H9 (cell line): ENCODE data around the gene RBBP4. TPM values are rescaled to one million over a fixed set of nuclear protein-coding genes. Genes with fewer than 3 reads are reported as not detected.

Experiments
- DNase-seq: peaks from one replicate; pipeline ENCODE4 v3.0.0-alpha.2; 2017
- H2AFZ ChIP-seq: one replicate; pipeline ENCODE4 v1.6.1; 2013; ENCODE audit warnings: mild to moderate bottlenecking, low read length, control low read depth, moderate library complexity
- H2AK5ac ChIP-seq: 2 replicates; pipeline ENCODE4 v1.6.1; 2013; ENCODE audit warnings: low read length, control low read depth, mixed read lengths; ENCODE audit not compliant: insufficient read length
- H2BK120ac ChIP-seq: one replicate; pipeline ENCODE4 v1.6.1; 2013; ENCODE audit warnings: low read depth, mild to moderate bottlenecking, low read length, control low read depth, inconsistent platforms; ENCODE audit not compliant: poor library complexity, severe bottlenecking
- H2BK12ac ChIP-seq: 2 replicates; pipeline ENCODE4 v1.6.1; 2013; ENCODE audit warnings: low read length, control low read depth, mixed read lengths, low read depth; ENCODE audit not compliant: insufficient read length
- H2BK15ac ChIP-seq: 2 replicates; pipeline ENCODE4 v1.6.1; 2013; ENCODE audit warnings: low read depth, low read length, control low read depth
- H2BK20ac ChIP-seq: one replicate; pipeline ENCODE4 v1.6.1; 2013; ENCODE audit warnings: low read depth, mild to moderate bottlenecking, low read length, control low read depth, inconsistent platforms; ENCODE audit not compliant: poor library complexity, severe bottlenecking
- H2BK5ac ChIP-seq: 2 replicates; pipeline ENCODE4 v1.6.1; 2013; ENCODE audit warnings: low read length, control low read depth, mixed read lengths; ENCODE audit not compliant: insufficient read length
- H3K14ac ChIP-seq: 2 replicates; pipeline ENCODE4 v1.6.1; 2013; ENCODE audit warnings: low read length, control low read depth; ENCODE audit not compliant: insufficient read depth
- H3K18ac ChIP-seq: 2 replicates; pipeline ENCODE4 v1.6.1; 2013; ENCODE audit warnings: low read depth, mild to moderate bottlenecking, mixed read lengths, low read length, control low read depth; ENCODE audit not compliant: insufficient read length
- H3K23ac ChIP-seq: 2 replicates; pipeline ENCODE4 v1.6.1; 2013; ENCODE audit warnings: low read length, control low read depth, mixed read lengths, low read depth; ENCODE audit not compliant: insufficient read length
- H3K23me2 ChIP-seq: 2 replicates; pipeline ENCODE4 v1.6.1; 2013; ENCODE audit warnings: low read depth, mild to moderate bottlenecking, mixed read lengths, low read length, control low read depth; ENCODE audit not compliant: insufficient read length, poor library complexity, severe bottlenecking
- H3K27ac ChIP-seq: 2 replicates; pipeline ENCODE4 v1.5.1; 2013; ENCODE audit warnings: low read length, control low read depth, mixed read lengths, low read depth; ENCODE audit not compliant: insufficient read length
- H3K27me3 ChIP-seq: 2 replicates; pipeline ENCODE4 v1.6.1; 2013; ENCODE audit warnings: low read length, control low read depth, inconsistent platforms; ENCODE audit not compliant: insufficient read depth
- H3K4ac ChIP-seq: 2 replicates; pipeline ENCODE4 v1.6.1; 2013; ENCODE audit warnings: low read depth, mild to moderate bottlenecking, control low read depth, inconsistent platforms, low read length, moderate library complexity
- H3K4me1 ChIP-seq: 2 replicates; pipeline ENCODE4 v1.6.1; 2013; ENCODE audit warnings: low read length, control low read depth, inconsistent platforms; ENCODE audit not compliant: insufficient read depth
- H3K4me2 ChIP-seq: 2 replicates; pipeline ENCODE4 v1.6.1; 2013; ENCODE audit warnings: low read length, control low read depth, mixed read lengths; ENCODE audit not compliant: insufficient read length, insufficient read depth
- H3K56ac ChIP-seq: 2 replicates; pipeline ENCODE4 v1.6.1; 2013; ENCODE audit warnings: low read depth, mild to moderate bottlenecking, mixed read lengths, low read length, control low read depth; ENCODE audit not compliant: insufficient read length
- H3K79me1 ChIP-seq: 2 replicates; pipeline ENCODE4 v1.6.1; 2013; ENCODE audit warnings: low read depth, mild to moderate bottlenecking, moderate library complexity, low read length, control low read depth, inconsistent platforms; ENCODE audit not compliant: insufficient read depth, poor library complexity, severe bottlenecking
- H3K79me2 ChIP-seq: 2 replicates; pipeline ENCODE4 v1.6.1; 2013; ENCODE audit warnings: low read length, control low read depth, inconsistent platforms; ENCODE audit not compliant: insufficient read depth
- H3K9ac ChIP-seq: 2 replicates; pipeline ENCODE4 v1.6.1; 2013; ENCODE audit warnings: low read length, control low read depth, mixed read lengths; ENCODE audit not compliant: insufficient read length; ENCODE audit errors: extremely low read depth
- H3K9me3 ChIP-seq: one replicate; pipeline ENCODE4 v1.6.1; 2013; ENCODE audit warnings: low read depth, low read length, inconsistent platforms; ENCODE audit not compliant: control insufficient read depth
- H3T11ph ChIP-seq: one replicate; pipeline ENCODE4 v1.6.1; 2013; ENCODE audit warnings: mild to moderate bottlenecking, low read length, control low read depth, inconsistent platforms
- H4K20me1 ChIP-seq: one replicate; pipeline ENCODE4 v1.6.1; 2013; ENCODE audit not compliant: control insufficient read depth, insufficient read length, insufficient read depth
- H4K5ac ChIP-seq: 2 replicates; pipeline ENCODE4 v1.6.1; 2013; ENCODE audit warnings: low read depth, mild to moderate bottlenecking, mixed read lengths, low read length, control low read depth; ENCODE audit not compliant: insufficient read length
- H4K8ac ChIP-seq: replicated peaks from 2 replicates; pipeline ENCODE4 v1.6.1; 2013; ENCODE audit warnings: low read length, control low read depth, mixed read lengths, low read depth; ENCODE audit not compliant: insufficient read length
- H4K91ac ChIP-seq: 2 replicates; pipeline ENCODE4 v1.6.1; 2013; ENCODE audit warnings: low read depth, mild to moderate bottlenecking, moderate library complexity, mixed read lengths, low read length, control low read depth; ENCODE audit not compliant: insufficient read length
- H3K27ac Mint-ChIP-seq, 3 experiments: 2 replicates in 2 of 3; 3 replicates in 1 of 3; pipeline ENCODE4 v1.8.0; 2020 to 2021; ENCODE audit warnings: mixed read lengths in 3 of 3, mild to moderate bottlenecking in 1 of 3, moderate library complexity in 1 of 3
- H3K27me3 Mint-ChIP-seq: 2 replicates; pipeline ENCODE4 v1.8.0; 2021; ENCODE audit warnings: low read depth, mild to moderate bottlenecking, moderate library complexity, mixed read lengths
- H3K36me3 Mint-ChIP-seq, 3 experiments: 2 replicates in 2 of 3; 3 replicates in 1 of 3; pipeline ENCODE4 v1.8.0; 2020 to 2021; ENCODE audit warnings: low read depth in 3 of 3, mixed read lengths in 3 of 3; ENCODE audit not compliant: insufficient read depth in 1 of 3
- H3K4me1 Mint-ChIP-seq, 2 experiments: 2 replicates each; pipeline ENCODE4 v1.8.0; 2020; ENCODE audit warnings: mixed read lengths in 2 of 2
- H3K4me3 Mint-ChIP-seq, 2 experiments: 2 replicates in 1 of 2; 3 replicates in 1 of 2; pipeline ENCODE4 v1.8.0; 2020 to 2021; ENCODE audit warnings: mild to moderate bottlenecking in 2 of 2, mixed read lengths in 2 of 2, moderate library complexity in 1 of 2
- H3K9me3 Mint-ChIP-seq, 2 experiments: 2 replicates in 1 of 2; 3 replicates in 1 of 2; pipeline ENCODE4 v1.8.0; 2020; ENCODE audit warnings: mild to moderate bottlenecking in 2 of 2, mixed read lengths in 2 of 2, moderate library complexity in 1 of 2
- CTCF ChIP-seq: fragments of 200-600 bp; sonication (generic); conservative IDR thresholded peaks from 3 replicates; pipeline ENCODE4 v1.8.0; 2021; ENCODE audit warnings: antibody characterized with exemption, mild to moderate bottlenecking
- WGBS: extraction: QIAGEN DNeasy Blood & Tissue Kit; methylation state at CpG from one replicate; pipeline ENCODE4 v1.1.7; 2013; ENCODE audit warnings: missing lambda C conversion rate, low lambda C conversion rate, mixed read lengths; ENCODE audit not compliant: insufficient read length; ENCODE audit errors: extremely low coverage; 5-methylcytosine and 5-hydroxymethylcytosine counted together
- total RNA-seq: library from RNA; stranded (reverse); gene quantifications from 2 replicates; pipeline ENCODE4 v1.2.1, GENCODE V29; 2021

Gene RBBP4
- total RNA-seq, 1 experiment from 2014 or later, result 416 TPM

DNA sequence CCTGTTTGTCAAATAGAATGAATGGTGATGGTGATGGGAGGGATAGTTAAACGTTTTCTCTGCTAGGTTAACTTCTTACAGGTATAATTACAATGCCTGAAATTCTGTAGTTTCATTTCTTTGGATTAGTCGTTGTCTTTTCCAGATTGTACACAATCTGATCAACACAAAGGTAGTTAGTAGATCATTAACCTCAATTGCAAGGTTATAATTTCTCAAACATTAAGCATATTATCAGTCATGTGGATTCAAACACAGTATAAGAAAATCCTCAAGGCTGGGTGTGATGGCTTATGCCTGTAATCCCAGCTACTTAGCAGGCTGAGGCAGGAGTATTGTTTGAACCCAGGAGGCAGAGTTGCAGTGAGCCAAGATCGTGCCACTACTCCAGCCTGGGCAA lies 31.0 kb downstream of the RBBP4 start:
- H3K4me2 ChIP-seq, result no peak overlapping the region
- TF ChIP-seq CTCF, result no peak
- H3K18ac ChIP-seq, result no peak overlapping the region
- H3K4me1 Mint-ChIP-seq, result no peaks in the 10 kb centered on the region
- H2BK5ac ChIP-seq, result no peak overlapping the region
- no peak overlapping the region for H2AK5ac ChIP-seq
- no peak overlapping the region for H3K4ac ChIP-seq
- H3K23me2 ChIP-seq, result no peaks in the 10 kb centered on the region
- H3T11ph ChIP-seq, result no peak overlapping the region
- H4K8ac ChIP-seq, result no peak overlapping the region
- no peak overlapping the region for H3K27ac ChIP-seq
- H2BK15ac ChIP-seq, result no peak overlapping the region
- H3K9me3 ChIP-seq, result no peaks in the 10 kb centered on the region
- no peaks in the 10 kb centered on the region for H3K9me3 Mint-ChIP-seq
- H3K4me3 Mint-ChIP-seq, result no peak overlapping the region
- no peak overlapping the region for H3K56ac ChIP-seq
- no peak overlapping the region for H3K14ac ChIP-seq
- H3K27me3 Mint-ChIP-seq, result no peaks in the 10 kb centered on the region
- no peak for DNase-seq
- H4K20me1 ChIP-seq, result no peaks in the 10 kb centered on the region
- H3K23ac ChIP-seq, result no peak overlapping the region
- peaks cover 41 to 82% (median 70%) of the 10 kb centered on the region in 3 experiments for H3K36me3 Mint-ChIP-seq
- no CpG with 5 or more reads among the region's 3 CpGs for WGBS
- H3K79me2 ChIP-seq, result no peaks in the 10 kb centered on the region
- no peak overlapping the region for H4K91ac ChIP-seq
- H3K79me1 ChIP-seq, result no peaks in the 10 kb centered on the region
- no peak overlapping the region for H2BK20ac ChIP-seq
- H3K4me1 ChIP-seq, result no peaks in the 10 kb centered on the region
- H3K27me3 ChIP-seq, result no peaks in the 10 kb centered on the region
- H4K5ac ChIP-seq, result no peak overlapping the region
- H2AFZ ChIP-seq, result no peak overlapping the region
- no peak overlapping the region for H2BK120ac ChIP-seq
- no peak overlapping the region; a peak in 1 of 7 replicates for H3K27ac Mint-ChIP-seq
- no peak overlapping the region for H2BK12ac ChIP-seq
- H3K9ac ChIP-seq, result no peak overlapping the region
